ENCODE data around the gene SIRT1. TPM values are rescaled to one million over a fixed set of nuclear protein-coding genes. Genes with fewer than 3 reads are reported as not detected.
"Not testable (repeated sequence)": the region's sequence is repeated elsewhere in the genome, so short reads cannot be mapped to it uniquely, and the experiment has no call there.

Gene SIRT1
- 10 to 100 TPM; 29.9 to 32.0 TPM for total RNA-seq

- Mint-ChIP-seq H3K36me3 (peaks cover 29% of the 10 kb centered on the region), H3K4me1 (ENCODE audit: low read depth) (peaks cover 28% of the 10 kb centered on the region), H3K9me3 (no peaks in the 10 kb centered on the region), H3K27ac (peak within 1 kb of the TSS; percentile 88), H3K27me3 (no peaks in the 10 kb centered on the region), H3K4me3 (peak within 1 kb of the TSS; percentile 93)
- intact Hi-C loops (cut with micrococcal nuclease) = loop anchor here (1.0 to 2.0 kb wide), 5 partner anchors 28 to 446 kb away; no protein-coding TSS in a partner anchor
- CTCF ChIA-PET = interaction anchor here (0.7 to 2.1 kb wide), 10 partner anchors 9 to 272 kb away, joined by 3 to 13 read pairs (median 4); no protein-coding TSS in a partner anchor
- POLR2A ChIA-PET = interaction anchor here (0.9 to 1.3 kb wide), 3 partner anchors 16 to 448 kb away, joined by 3 to 4 read pairs (median 3); partner anchors contain the start of genes HNRNPH3 and PBLD
- DNase-seq = peak; percentile 93
Measured at GRCh38 chr10:67884313-67884841, at the start of gene SIRT1. Gene SIRT1 (plus strand): TSS chr10:67884656. CDS start chr10:67884722, 66 bp downstream.

GRCh38 chr10:67835541-67836394, 48.7 kb upstream of the SIRT1 start:
- H3K9me3 Mint-ChIP-seq; H3K36me3 Mint-ChIP-seq; H3K4me1 Mint-ChIP-seq (ENCODE audit: low read depth); DNase-seq; intact Hi-C loops (cut with micrococcal nuclease); H3K27ac Mint-ChIP-seq; H3K27me3 Mint-ChIP-seq: not testable (repeated sequence)
- H3K4me3 Mint-ChIP-seq = peak overlapping the region; percentile 30
- POLR2A ChIA-PET = interaction anchor here (0.6 kb wide), 1 partner anchor 336 kb away, joined by 4 read pairs; no protein-coding TSS in a partner anchor
- CTCF ChIA-PET = interaction anchor here (1.5 to 1.6 kb wide), 2 partner anchors 20 to 321 kb away, joined by 4 to 5 read pairs; no protein-coding TSS in a partner anchor

GRCh38 chr10:67836488-67836887, 48.0 kb upstream of the SIRT1 start:
- intact Hi-C loops (cut with micrococcal nuclease) = no loop called here
- no peaks in the 10 kb centered on the region for H3K36me3 Mint-ChIP-seq
- no peaks in the 10 kb centered on the region for H3K27me3 Mint-ChIP-seq
- ChIA-PET CTCF (interaction anchor here (1.1 to 1.5 kb wide), 3 partner anchors 50 to 320 kb away, joined by 3 to 5 read pairs (median 3); no protein-coding TSS in a partner anchor), POLR2A (interaction anchor here (0.6 kb wide), 1 partner anchor 335 kb away, joined by 4 read pairs; no protein-coding TSS in a partner anchor)
- peaks cover 3% of the 10 kb centered on the region for H3K4me1 Mint-ChIP-seq (ENCODE audit: low read depth)
- peaks cover 7% of the 10 kb centered on the region for H3K9me3 Mint-ChIP-seq
- no peak overlapping the region for H3K4me3 Mint-ChIP-seq
- DNase-seq = no peak
- no peak overlapping the region for H3K27ac Mint-ChIP-seq

- DNase-seq = no peak
- ChIA-PET CTCF (interaction anchor here (1.1 to 1.5 kb wide), 3 partner anchors 50 to 320 kb away, joined by 3 to 5 read pairs (median 3); no protein-coding TSS in a partner anchor), POLR2A (no interaction called here)
- intact Hi-C loops (cut with micrococcal nuclease) = no loop called here
- no peaks in the 10 kb centered on the region for H3K27me3 Mint-ChIP-seq
- peaks cover 3% of the 10 kb centered on the region for H3K4me1 Mint-ChIP-seq (ENCODE audit: low read depth)
- H3K36me3 Mint-ChIP-seq = no peaks in the 10 kb centered on the region
- no peak overlapping the region for H3K4me3 Mint-ChIP-seq
- H3K27ac Mint-ChIP-seq = no peak overlapping the region
- H3K9me3 Mint-ChIP-seq = peaks cover 12% of the 10 kb centered on the region
Measured at GRCh38 chr10:67836972-67837371, 47.5 kb upstream of the SIRT1 start.

- no peak for DNase-seq
- no peak within 1 kb of the TSS for H3K27ac Mint-ChIP-seq
- H3K9me3 Mint-ChIP-seq = peaks cover 12% of the 10 kb centered on the region
- CTCF ChIA-PET = interaction anchor here (1.0 to 1.5 kb wide), 6 partner anchors 18 to 319 kb away, joined by 3 to 7 read pairs (median 4); no protein-coding TSS in a partner anchor
- no peaks in the 10 kb centered on the region for H3K36me3 Mint-ChIP-seq
- POLR2A ChIA-PET = no interaction called here
- no peaks in the 10 kb centered on the region for H3K27me3 Mint-ChIP-seq
- intact Hi-C loops (cut with micrococcal nuclease) = no loop called here
- peaks cover 3% of the 10 kb centered on the region for H3K4me1 Mint-ChIP-seq (ENCODE audit: low read depth)
- H3K4me3 Mint-ChIP-seq = no peak within 1 kb of the TSS
Measured at GRCh38 chr10:67837541-67838314, 46.7 kb upstream of the SIRT1 start, which contains the start of gene DNAJC12. Gene DNAJC12 (minus strand): TSS chr10:67838188. CDS start chr10:67838011, 177 bp downstream.

GRCh38 chr10:67839511-67839910, 44.9 kb upstream of the SIRT1 start:
- H3K4me1 Mint-ChIP-seq (ENCODE audit: low read depth); DNase-seq; intact Hi-C loops (cut with micrococcal nuclease); H3K27me3 Mint-ChIP-seq; H3K27ac Mint-ChIP-seq; CTCF ChIA-PET; POLR2A ChIA-PET; H3K4me3 Mint-ChIP-seq; H3K36me3 Mint-ChIP-seq: not testable (repeated sequence)
- H3K9me3 Mint-ChIP-seq = peaks cover 12% of the 10 kb centered on the region

GRCh38 chr10:67839951-67840350, 44.5 kb upstream of the SIRT1 start:
- Mint-ChIP-seq H3K27me3 (no peaks in the 10 kb centered on the region), H3K36me3 (no peaks in the 10 kb centered on the region), H3K9me3 (peaks cover 12% of the 10 kb centered on the region), H3K27ac (no peak overlapping the region), H3K4me3 (no peak overlapping the region), H3K4me1 (ENCODE audit: low read depth) (peaks cover 3% of the 10 kb centered on the region)
- ChIA-PET POLR2A (no interaction called here), CTCF (no interaction called here)
- intact Hi-C loops (cut with micrococcal nuclease) = no loop called here
- DNase-seq = no peak

- POLR2A ChIA-PET = no interaction called here
Measured at GRCh38 chr10:67841737-67842136, 42.7 kb upstream of the SIRT1 start.

GRCh38 chr10:67843284-67843683, 41.2 kb upstream of the SIRT1 start:
- ChIA-PET POLR2A (no interaction called here), CTCF (interaction anchor here (1.0 to 2.4 kb wide), 2 partner anchors 12 to 55 kb away, joined by 3 to 6 read pairs; no protein-coding TSS in a partner anchor)
- Mint-ChIP-seq H3K36me3 (no peaks in the 10 kb centered on the region), H3K4me3 (no peak overlapping the region), H3K4me1 (ENCODE audit: low read depth) (no peaks in the 10 kb centered on the region), H3K27me3 (no peaks in the 10 kb centered on the region), H3K9me3 (peaks cover 12% of the 10 kb centered on the region), H3K27ac (no peak overlapping the region)
- intact Hi-C loops (cut with micrococcal nuclease) = no loop called here
- no peak for DNase-seq

More at GRCh38 chr10:67841737-67842136, 42.7 kb upstream of the SIRT1 start:
- H3K36me3 Mint-ChIP-seq = no peaks in the 10 kb centered on the region
- no peak overlapping the region for H3K27ac Mint-ChIP-seq
- peaks cover 3% of the 10 kb centered on the region for H3K4me1 Mint-ChIP-seq (ENCODE audit: low read depth)
- intact Hi-C loops (cut with micrococcal nuclease) = no loop called here
- H3K27me3 Mint-ChIP-seq = no peaks in the 10 kb centered on the region
- H3K9me3 Mint-ChIP-seq = peaks cover 12% of the 10 kb centered on the region
- CTCF ChIA-PET = interaction anchor here (0.8 kb wide), 1 partner anchor 461 kb away, joined by 3 read pairs; no protein-coding TSS in a partner anchor
- DNase-seq = no peak
- H3K4me3 Mint-ChIP-seq = no peak overlapping the region

- Mint-ChIP-seq H3K4me3 (peak overlapping the region; percentile 91), H3K4me1 (ENCODE audit: low read depth) (peaks cover 13% of the 10 kb centered on the region), H3K27ac (peak overlapping the region; percentile 98), H3K27me3 (no peaks in the 10 kb centered on the region), H3K9me3 (peaks cover 2% of the 10 kb centered on the region), H3K36me3 (peaks cover 3% of the 10 kb centered on the region)
- CTCF ChIA-PET = interaction anchor here (0.7 to 3.3 kb wide), 6 partner anchors 11 to 306 kb away, joined by 3 to 20 read pairs (median 4); no protein-coding TSS in a partner anchor
- intact Hi-C loops (cut with micrococcal nuclease) = loop anchor here (1.0 kb wide), 8 partner anchors 34 to 482 kb away; partner anchors contain the start of genes HERC4 and SIRT1
- POLR2A ChIA-PET = interaction anchor here (0.9 to 2.1 kb wide), 5 partner anchors 30 to 483 kb away, joined by 3 to 9 read pairs (median 5); partner anchors contain the start of genes HNRNPH3 and PBLD
- DNase-seq = peak; percentile 98
Measured at GRCh38 chr10:67849331-67850011, 35.0 kb upstream of the SIRT1 start.

GRCh38 chr10:67851186-67851585, 33.3 kb upstream of the SIRT1 start:
- DNase-seq = no peak
- H3K27me3 Mint-ChIP-seq = no peaks in the 10 kb centered on the region
- peaks cover 2% of the 10 kb centered on the region for H3K9me3 Mint-ChIP-seq
- peaks cover 3% of the 10 kb centered on the region for H3K36me3 Mint-ChIP-seq
- peaks cover 15% of the 10 kb centered on the region for H3K4me1 Mint-ChIP-seq (ENCODE audit: low read depth)
- ChIA-PET POLR2A (no interaction called here), CTCF (interaction anchor here (0.7 to 3.3 kb wide), 4 partner anchors 22 to 305 kb away, joined by 3 to 20 read pairs (median 4); no protein-coding TSS in a partner anchor)
- intact Hi-C loops (cut with micrococcal nuclease) = no loop called here
- H3K27ac Mint-ChIP-seq = peak overlapping the region; percentile 98
- no peak overlapping the region for H3K4me3 Mint-ChIP-seq

All from activated CD4-positive, alpha-beta memory T cell treated with anti-CD3 and anti-CD28 coated beads for 36 hours (primary cell).